Jurkat, Clone E6-1 (cell line): Measurements from ENCODE around the gene MMRN2. TPM values are rescaled to one million over a fixed set of nuclear protein-coding genes. Genes with fewer than 3 reads are reported as not detected.
A peak's percentile ranks its signal among the peaks of the same experiment; 100 is the strongest.
"Not testable (repeated sequence)": the region's sequence is repeated elsewhere in the genome, so short reads cannot be mapped to it uniquely, and the experiment has no call there.

ENCODE experiments used
- DNase-seq: peaks from one replicate; pipeline ENCODE4 v3.0.0-alpha.2; 2011; ENCODE audit warnings: low read depth, low spot score
- H3K4me3 ChIP-seq: 2 replicates; pipeline ENCODE4 v1.5.1; 2011; ENCODE audit warnings: mild to moderate bottlenecking, low read length, control low read depth, moderate library complexity
- polyA plus RNA-seq: library from polyadenylated mRNA; unstranded; fragments of >200 nt; gene quantifications from one replicate; pipeline ENCODE4 v1.2.1, GENCODE V29; 2012; ENCODE audit warnings: missing spikeins; ENCODE audit not compliant: insufficient read length, insufficient read depth

Gene MMRN2
- not detected for polyA plus RNA-seq

- no peak for DNase-seq
- no peak within 1 kb of the TSS for H3K4me3 ChIP-seq
These were observed at the start of gene MMRN2 for GRCh38 chr10:86957471-86958115. Gene MMRN2, minus strand, starts transcription at chr10:86957615. Its CDS starts 74 bp downstream, at chr10:86957541.

- not testable (repeated sequence) for DNase-seq, H3K4me3 ChIP-seq
These were observed 49.7 kb upstream of the MMRN2 start for GRCh38 chr10:87007124-87007523.

GRCh38 chr10:87000491-87000890, 43.1 kb upstream of the MMRN2 start:
- no peak for DNase-seq
- H3K4me3 ChIP-seq = no peak overlapping the region

- not testable (repeated sequence) for DNase-seq, H3K4me3 ChIP-seq
These were observed 42.5 kb upstream of the MMRN2 start for GRCh38 chr10:86999802-87000403.

- H3K4me3 ChIP-seq = no peak overlapping the region
- DNase-seq = no peak
These were observed 35.5 kb upstream of the MMRN2 start for GRCh38 chr10:86992929-86993328.

GRCh38 chr10:86992456-86992855, 35.0 kb upstream of the MMRN2 start:
- no peak for DNase-seq
- H3K4me3 ChIP-seq = no peak overlapping the region

- H3K4me3 ChIP-seq, DNase-seq: not testable (repeated sequence)
These were observed 33.9 kb upstream of the MMRN2 start for GRCh38 chr10:86991362-86991761.

GRCh38 chr10:86988520-86988919, 31.1 kb upstream of the MMRN2 start:
- H3K4me3 ChIP-seq = no peak overlapping the region
- no peak for DNase-seq

- H3K4me3 ChIP-seq, DNase-seq: not testable (repeated sequence)
These were observed 27.1 kb upstream of the MMRN2 start for GRCh38 chr10:86984498-86984897.

- DNase-seq = no peak
- H3K4me3 ChIP-seq = no peak overlapping the region
These were observed 24.3 kb upstream of the MMRN2 start for GRCh38 chr10:86981716-86982115.

GRCh38 chr10:86981020-86981419, 23.6 kb upstream of the MMRN2 start:
- H3K4me3 ChIP-seq, DNase-seq: not testable (repeated sequence)

GRCh38 chr10:86979977-86980448, 22.6 kb upstream of the MMRN2 start:
- no peak overlapping the region for H3K4me3 ChIP-seq
- DNase-seq = no peak

GRCh38 chr10:86979296-86979818, 21.9 kb upstream of the MMRN2 start:
- no peak overlapping the region for H3K4me3 ChIP-seq
- DNase-seq = no peak

GRCh38 chr10:86978457-86978856, 21.0 kb upstream of the MMRN2 start:
- not testable (repeated sequence) for DNase-seq, H3K4me3 ChIP-seq

GRCh38 chr10:86976362-86977056, 19.1 kb upstream of the MMRN2 start:
- DNase-seq = no peak
- no peak overlapping the region for H3K4me3 ChIP-seq

- H3K4me3 ChIP-seq = no peak overlapping the region
- DNase-seq = no peak
These were observed 17.1 kb upstream of the MMRN2 start for GRCh38 chr10:86974484-86974883.

- DNase-seq = no peak
- H3K4me3 ChIP-seq = no peak overlapping the region
These were observed 15.4 kb upstream of the MMRN2 start for GRCh38 chr10:86972613-86973380.

GRCh38 chr10:86971232-86971991, 14.0 kb upstream of the MMRN2 start:
- H3K4me3 ChIP-seq = peak overlapping the region; percentile 58
- peak; percentile 75 for DNase-seq

- DNase-seq = no peak
- peak overlapping the region; percentile 58 for H3K4me3 ChIP-seq
These were observed 13.5 kb upstream of the MMRN2 start for GRCh38 chr10:86970982-86971231.
